Spleen (tissue), 7 donors: Measurements from ENCODE around the gene SDR39U1.

ENCODE experiments used
- POLR2A ChIP-seq, 3 donors: fragments of 450-650 bp; IDR thresholded peaks; one replicate each; pipeline ENCODE4 v1.5.1; 2017; ENCODE audit warnings: antibody characterized with exemption in 3 of 3, mild to moderate bottlenecking in 1 of 3
- POLR2AphosphoS5 ChIP-seq, 3 donors: sonication (generic); formaldehyde crosslinking; IDR thresholded peaks; one replicate each; pipeline ENCODE4 v1.5.1; 2017; ENCODE audit warnings: antibody characterized with exemption in 3 of 3
- TF ChIP-seq, protein P1 (sequence below), 11 experiments: fragments of 200-600 bp in 7 of 11; fragments of 450-650 bp in 4 of 11; sonication (generic) in 4 of 11; IDR thresholded peaks in 8 of 11; conservative IDR thresholded peaks in 3 of 11; 1 replicate in 7 of 11; 2 replicates in 4 of 11; pipeline versions ENCODE4 v1.4.0 to v1.8.0; 2016 to 2021; ENCODE audit warnings: antibody characterized with exemption in 11 of 11, inconsistent platforms in 4 of 11, mild to moderate bottlenecking in 1 of 11
- donor health status: DM: no; HTN: no; CAD: no; lungs with moderate emphysema.
- donor health status: DM: no; HTN: no; CAD: no.
- donor health status: DM: no; HTN: no; CAD: no.

GRCh38 chr14:24399447-24399822 lies 43.1 kb downstream of the SDR39U1 start:
- TF ChIP-seq, protein P1, sequence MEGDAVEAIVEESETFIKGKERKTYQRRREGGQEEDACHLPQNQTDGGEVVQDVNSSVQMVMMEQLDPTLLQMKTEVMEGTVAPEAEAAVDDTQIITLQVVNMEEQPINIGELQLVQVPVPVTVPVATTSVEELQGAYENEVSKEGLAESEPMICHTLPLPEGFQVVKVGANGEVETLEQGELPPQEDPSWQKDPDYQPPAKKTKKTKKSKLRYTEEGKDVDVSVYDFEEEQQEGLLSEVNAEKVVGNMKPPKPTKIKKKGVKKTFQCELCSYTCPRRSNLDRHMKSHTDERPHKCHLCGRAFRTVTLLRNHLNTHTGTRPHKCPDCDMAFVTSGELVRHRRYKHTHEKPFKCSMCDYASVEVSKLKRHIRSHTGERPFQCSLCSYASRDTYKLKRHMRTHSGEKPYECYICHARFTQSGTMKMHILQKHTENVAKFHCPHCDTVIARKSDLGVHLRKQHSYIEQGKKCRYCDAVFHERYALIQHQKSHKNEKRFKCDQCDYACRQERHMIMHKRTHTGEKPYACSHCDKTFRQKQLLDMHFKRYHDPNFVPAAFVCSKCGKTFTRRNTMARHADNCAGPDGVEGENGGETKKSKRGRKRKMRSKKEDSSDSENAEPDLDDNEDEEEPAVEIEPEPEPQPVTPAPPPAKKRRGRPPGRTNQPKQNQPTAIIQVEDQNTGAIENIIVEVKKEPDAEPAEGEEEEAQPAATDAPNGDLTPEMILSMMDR (IDR thresholded peaks at IDR 0.05 in 8 of 11, conservative IDR thresholded peaks at IDR 0.05 in 3 of 11), result no peak
- no peak for TF ChIP-seq POLR2AphosphoS5 (IDR thresholded peaks at IDR 0.05)
- no peak for TF ChIP-seq POLR2A (IDR thresholded peaks at IDR 0.05)
